ENCODE results near the gene RIN3.

- TF ChIP-seq CTCF (conservative IDR thresholded peaks at IDR 0.05; ENCODE audit: low read depth, low read length) (no peak), EZH2 (IDR thresholded peaks at IDR 0.05; ENCODE audit: borderline replicate concordance, low read depth, low read length, poor library complexity, severe bottlenecking) (no peak)
Measured at GRCh38 chr14:92638904-92639303, 125.3 kb downstream of the RIN3 start.
